ENCODE data around the gene PLCXD3.

DNA sequence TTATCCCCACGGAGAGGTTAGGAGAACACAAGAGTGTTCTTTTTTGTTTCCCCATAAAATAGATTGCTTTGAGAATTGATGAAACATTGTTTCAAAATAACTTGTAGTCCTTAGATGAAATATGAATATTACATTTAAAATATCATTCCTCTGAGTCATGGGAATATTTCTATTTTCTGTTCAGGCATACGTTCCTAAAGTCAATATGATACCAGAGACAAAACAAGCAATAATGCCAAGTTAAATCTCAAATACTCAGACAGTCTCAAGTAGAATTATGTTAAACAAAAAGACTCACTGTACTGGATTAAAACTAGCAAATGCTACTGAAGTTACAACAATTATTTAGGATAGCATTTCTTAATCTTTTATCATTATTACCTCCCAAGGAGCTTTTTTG is 185.3 kb downstream of the PLCXD3 start:
- TF ChIP-seq NFE2L1 (CRISPR knock-in tag; IDR thresholded peaks at IDR 0.05): no peak
- no peak for TF ChIP-seq NFYB (CRISPR knock-in tag; conservative IDR thresholded peaks at IDR 0.05; ENCODE audit: low read depth)
- TF ChIP-seq, protein P1, sequence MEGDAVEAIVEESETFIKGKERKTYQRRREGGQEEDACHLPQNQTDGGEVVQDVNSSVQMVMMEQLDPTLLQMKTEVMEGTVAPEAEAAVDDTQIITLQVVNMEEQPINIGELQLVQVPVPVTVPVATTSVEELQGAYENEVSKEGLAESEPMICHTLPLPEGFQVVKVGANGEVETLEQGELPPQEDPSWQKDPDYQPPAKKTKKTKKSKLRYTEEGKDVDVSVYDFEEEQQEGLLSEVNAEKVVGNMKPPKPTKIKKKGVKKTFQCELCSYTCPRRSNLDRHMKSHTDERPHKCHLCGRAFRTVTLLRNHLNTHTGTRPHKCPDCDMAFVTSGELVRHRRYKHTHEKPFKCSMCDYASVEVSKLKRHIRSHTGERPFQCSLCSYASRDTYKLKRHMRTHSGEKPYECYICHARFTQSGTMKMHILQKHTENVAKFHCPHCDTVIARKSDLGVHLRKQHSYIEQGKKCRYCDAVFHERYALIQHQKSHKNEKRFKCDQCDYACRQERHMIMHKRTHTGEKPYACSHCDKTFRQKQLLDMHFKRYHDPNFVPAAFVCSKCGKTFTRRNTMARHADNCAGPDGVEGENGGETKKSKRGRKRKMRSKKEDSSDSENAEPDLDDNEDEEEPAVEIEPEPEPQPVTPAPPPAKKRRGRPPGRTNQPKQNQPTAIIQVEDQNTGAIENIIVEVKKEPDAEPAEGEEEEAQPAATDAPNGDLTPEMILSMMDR (IDR thresholded peaks at IDR 0.05): no peak
- no peak for TF ChIP-seq ZBTB21 (CRISPR knock-in tag; IDR thresholded peaks at IDR 0.05; ENCODE audit: borderline replicate concordance)
- TF ChIP-seq, protein P2, sequence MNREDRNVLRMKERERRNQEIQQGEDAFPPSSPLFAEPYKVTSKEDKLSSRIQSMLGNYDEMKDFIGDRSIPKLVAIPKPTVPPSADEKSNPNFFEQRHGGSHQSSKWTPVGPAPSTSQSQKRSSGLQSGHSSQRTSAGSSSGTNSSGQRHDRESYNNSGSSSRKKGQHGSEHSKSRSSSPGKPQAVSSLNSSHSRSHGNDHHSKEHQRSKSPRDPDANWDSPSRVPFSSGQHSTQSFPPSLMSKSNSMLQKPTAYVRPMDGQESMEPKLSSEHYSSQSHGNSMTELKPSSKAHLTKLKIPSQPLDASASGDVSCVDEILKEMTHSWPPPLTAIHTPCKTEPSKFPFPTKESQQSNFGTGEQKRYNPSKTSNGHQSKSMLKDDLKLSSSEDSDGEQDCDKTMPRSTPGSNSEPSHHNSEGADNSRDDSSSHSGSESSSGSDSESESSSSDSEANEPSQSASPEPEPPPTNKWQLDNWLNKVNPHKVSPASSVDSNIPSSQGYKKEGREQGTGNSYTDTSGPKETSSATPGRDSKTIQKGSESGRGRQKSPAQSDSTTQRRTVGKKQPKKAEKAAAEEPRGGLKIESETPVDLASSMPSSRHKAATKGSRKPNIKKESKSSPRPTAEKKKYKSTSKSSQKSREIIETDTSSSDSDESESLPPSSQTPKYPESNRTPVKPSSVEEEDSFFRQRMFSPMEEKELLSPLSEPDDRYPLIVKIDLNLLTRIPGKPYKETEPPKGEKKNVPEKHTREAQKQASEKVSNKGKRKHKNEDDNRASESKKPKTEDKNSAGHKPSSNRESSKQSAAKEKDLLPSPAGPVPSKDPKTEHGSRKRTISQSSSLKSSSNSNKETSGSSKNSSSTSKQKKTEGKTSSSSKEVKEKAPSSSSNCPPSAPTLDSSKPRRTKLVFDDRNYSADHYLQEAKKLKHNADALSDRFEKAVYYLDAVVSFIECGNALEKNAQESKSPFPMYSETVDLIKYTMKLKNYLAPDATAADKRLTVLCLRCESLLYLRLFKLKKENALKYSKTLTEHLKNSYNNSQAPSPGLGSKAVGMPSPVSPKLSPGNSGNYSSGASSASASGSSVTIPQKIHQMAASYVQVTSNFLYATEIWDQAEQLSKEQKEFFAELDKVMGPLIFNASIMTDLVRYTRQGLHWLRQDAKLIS (CRISPR knock-in tag; IDR thresholded peaks at IDR 0.05; ENCODE audit: borderline replicate concordance): no peak
- no peak for TF ChIP-seq GABPB1 (CRISPR knock-in tag; IDR thresholded peaks at IDR 0.05)
- TF ChIP-seq, protein P3, sequence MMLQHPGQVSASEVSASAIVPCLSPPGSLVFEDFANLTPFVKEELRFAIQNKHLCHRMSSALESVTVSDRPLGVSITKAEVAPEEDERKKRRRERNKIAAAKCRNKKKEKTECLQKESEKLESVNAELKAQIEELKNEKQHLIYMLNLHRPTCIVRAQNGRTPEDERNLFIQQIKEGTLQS (CRISPR knock-in tag; conservative IDR thresholded peaks at IDR 0.05): no peak
- TF ChIP-seq CREB1 (CRISPR knock-in tag; IDR thresholded peaks at IDR 0.05): no peak
- no peak for TF ChIP-seq ZNF396 (CRISPR knock-in tag; IDR thresholded peaks at IDR 0.05; ENCODE audit: borderline replicate concordance)

Data from WTC11 (cell line).